Measurements from ENCODE around the gene CTNND2. TPM values are rescaled to one million over a fixed set of nuclear protein-coding genes. Genes with fewer than 3 reads are reported as not detected.
"Not testable (repeated sequence)": the region's sequence is repeated elsewhere in the genome, so short reads cannot be mapped to it uniquely, and the experiment has no call there.

Gene CTNND2
- polyA plus RNA-seq, 3 donors = 1.9 to 2.9 (median 2.9) TPM

- no peak for DNase-seq
Observed at GRCh38 chr5:11459716-11460115, 444.5 kb downstream of the CTNND2 start.

GRCh38 chr5:11455505-11455904, 448.7 kb downstream of the CTNND2 start:
- DNase-seq = no peak

- DNase-seq = no peak
Observed at GRCh38 chr5:11452852-11453251, 451.4 kb downstream of the CTNND2 start.

- no peak for DNase-seq
Observed at GRCh38 chr5:11449966-11450365, 454.3 kb downstream of the CTNND2 start.

- no peak for DNase-seq
Observed at GRCh38 chr5:11449217-11449616, 455.0 kb downstream of the CTNND2 start.

GRCh38 chr5:11443831-11444230, 460.4 kb downstream of the CTNND2 start:
- DNase-seq = no peak

GRCh38 chr5:11432116-11432515, 472.1 kb downstream of the CTNND2 start:
- DNase-seq = no peak

GRCh38 chr5:11429254-11429653, 475.0 kb downstream of the CTNND2 start:
- no peak for DNase-seq

- no peak for DNase-seq
Observed at GRCh38 chr5:11427569-11427968, 476.7 kb downstream of the CTNND2 start.

GRCh38 chr5:11426442-11426841, 477.8 kb downstream of the CTNND2 start:
- no peak for DNase-seq

- DNase-seq = no peak
Observed at GRCh38 chr5:11422342-11422741, 481.9 kb downstream of the CTNND2 start.

- DNase-seq = no peak
Observed at GRCh38 chr5:11420969-11421368, 483.3 kb downstream of the CTNND2 start.

- DNase-seq = no peak
Observed at GRCh38 chr5:11415751-11416150, 488.5 kb downstream of the CTNND2 start.

- DNase-seq = not testable (repeated sequence)
Observed at GRCh38 chr5:11414732-11415131, 489.5 kb downstream of the CTNND2 start.

- DNase-seq = no peak
Observed at GRCh38 chr5:11411621-11412020, 492.6 kb downstream of the CTNND2 start.

GRCh38 chr5:11407556-11408145, 496.6 kb downstream of the CTNND2 start:
- no peak for DNase-seq

GRCh38 chr5:11400316-11400715, 503.9 kb downstream of the CTNND2 start:
- no peak for DNase-seq

- DNase-seq = no peak
Observed at GRCh38 chr5:11398728-11399127, 505.5 kb downstream of the CTNND2 start.

GRCh38 chr5:11397549-11397948, 506.7 kb downstream of the CTNND2 start:
- no peak for DNase-seq

- DNase-seq = no peak
Observed at GRCh38 chr5:11396917-11397316, 507.3 kb downstream of the CTNND2 start.

GRCh38 chr5:11394933-11395332, 509.3 kb downstream of the CTNND2 start:
- no peak for DNase-seq

- no peak for DNase-seq
Observed at GRCh38 chr5:11390291-11390767, 513.9 kb downstream of the CTNND2 start.

GRCh38 chr5:11387382-11387781, 516.9 kb downstream of the CTNND2 start:
- no peak for DNase-seq

GRCh38 chr5:11386398-11386797, 517.8 kb downstream of the CTNND2 start:
- no peak for DNase-seq

All from renal pelvis (tissue), 4 donors.